ENCODE data around the gene QKI. TPM values are rescaled to one million over a fixed set of nuclear protein-coding genes. Genes with fewer than 3 reads are reported as not detected.
"Not testable (repeated sequence)": the region's sequence is repeated elsewhere in the genome, so short reads cannot be mapped to it uniquely, and the experiment has no call there.

Gene QKI
- total and polyA plus RNA-seq, 2 experiments from 2014 or later: 38.0 to 92.5 TPM

DNA sequence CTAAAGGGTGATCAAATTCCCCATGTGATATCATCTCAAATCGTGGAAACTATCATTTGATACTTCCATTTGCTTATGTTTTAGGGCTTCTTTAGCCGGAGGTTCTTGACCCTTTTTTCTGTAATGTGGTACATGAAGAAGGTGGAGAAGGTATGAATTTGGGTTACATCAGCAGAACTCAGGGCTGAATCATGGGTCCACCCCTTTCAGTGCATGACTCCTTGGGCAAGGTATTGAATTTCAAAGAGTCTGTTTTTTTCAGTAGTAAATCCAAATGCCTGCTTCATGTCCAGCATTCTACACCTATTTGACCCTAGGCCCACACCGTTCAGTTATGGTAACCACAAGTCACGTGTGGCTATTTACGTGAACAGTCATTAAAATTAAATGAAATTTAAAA lies 30.6 kb upstream of the QKI start:
- no peak overlapping the region for H3K27ac ChIP-seq
- H3K27me3 ChIP-seq: no peaks in the 10 kb centered on the region
- DNase-seq (ENCODE audit: low spot score): no peak
- H3K9me3 ChIP-seq (ENCODE audit: low read depth): no peaks in the 10 kb centered on the region
- no peaks in the 10 kb centered on the region for H3K9me2 ChIP-seq (replicated peaks; ENCODE audit: insufficient read depth)
- no peak overlapping the region for H2AFZ ChIP-seq
- WGBS (ENCODE audit: low lambda C conversion rate, missing lambda C conversion rate): 83% methylated on average over 5 of the region's 5 CpGs
- TF ChIP-seq, protein P1, sequence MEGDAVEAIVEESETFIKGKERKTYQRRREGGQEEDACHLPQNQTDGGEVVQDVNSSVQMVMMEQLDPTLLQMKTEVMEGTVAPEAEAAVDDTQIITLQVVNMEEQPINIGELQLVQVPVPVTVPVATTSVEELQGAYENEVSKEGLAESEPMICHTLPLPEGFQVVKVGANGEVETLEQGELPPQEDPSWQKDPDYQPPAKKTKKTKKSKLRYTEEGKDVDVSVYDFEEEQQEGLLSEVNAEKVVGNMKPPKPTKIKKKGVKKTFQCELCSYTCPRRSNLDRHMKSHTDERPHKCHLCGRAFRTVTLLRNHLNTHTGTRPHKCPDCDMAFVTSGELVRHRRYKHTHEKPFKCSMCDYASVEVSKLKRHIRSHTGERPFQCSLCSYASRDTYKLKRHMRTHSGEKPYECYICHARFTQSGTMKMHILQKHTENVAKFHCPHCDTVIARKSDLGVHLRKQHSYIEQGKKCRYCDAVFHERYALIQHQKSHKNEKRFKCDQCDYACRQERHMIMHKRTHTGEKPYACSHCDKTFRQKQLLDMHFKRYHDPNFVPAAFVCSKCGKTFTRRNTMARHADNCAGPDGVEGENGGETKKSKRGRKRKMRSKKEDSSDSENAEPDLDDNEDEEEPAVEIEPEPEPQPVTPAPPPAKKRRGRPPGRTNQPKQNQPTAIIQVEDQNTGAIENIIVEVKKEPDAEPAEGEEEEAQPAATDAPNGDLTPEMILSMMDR (IDR thresholded peaks at IDR 0.05; ENCODE audit: poor library complexity): no peak
- TF ChIP-seq EZH2 (IDR thresholded peaks at IDR 0.05; ENCODE audit: borderline replicate concordance) (no peak), EZH2phosphoT487 (IDR thresholded peaks at IDR 0.05; ENCODE audit: low read depth, severe bottlenecking, unreplicated experiment) (no peak)
- H3K4me1 ChIP-seq (ENCODE audit: insufficient read depth): no peaks in the 10 kb centered on the region
- H3K79me2 ChIP-seq: no peaks in the 10 kb centered on the region
- no peak overlapping the region for H3K4me2 ChIP-seq
- H3K4me3 ChIP-seq: no peak overlapping the region
- no peaks in the 10 kb centered on the region for H3K36me3 ChIP-seq (replicated peaks; ENCODE audit: insufficient read depth, low read depth)
- H4K20me1 ChIP-seq (ENCODE audit: insufficient read depth, poor library complexity, severe bottlenecking): no peaks in the 10 kb centered on the region

DNA sequence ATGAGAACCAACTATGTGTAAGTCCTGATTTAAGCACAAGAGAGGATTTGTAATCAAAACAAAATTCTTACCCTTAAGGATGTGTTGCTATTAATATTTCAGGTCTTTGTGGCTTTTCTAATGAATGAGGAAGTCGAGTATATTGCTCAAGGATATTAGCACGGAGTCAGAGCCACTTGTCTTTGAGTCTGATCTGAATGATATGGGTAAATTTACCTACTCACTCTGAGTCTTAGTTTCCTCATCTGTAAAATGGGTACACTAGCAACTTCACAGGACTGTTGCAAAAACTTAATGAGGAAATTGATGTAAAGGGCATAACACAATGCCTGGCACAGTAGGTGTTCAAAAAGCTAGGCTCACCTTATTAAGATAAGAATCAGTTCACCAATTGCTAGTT lies 30.0 kb upstream of the QKI start:
- Histone ChIP-seq H3K27me3 (no peaks in the 10 kb centered on the region), H3K36me3 (replicated peaks; ENCODE audit: insufficient read depth, low read depth) (no peaks in the 10 kb centered on the region), H3K79me2 (no peaks in the 10 kb centered on the region), H4K20me1 (ENCODE audit: insufficient read depth, poor library complexity, severe bottlenecking) (no peaks in the 10 kb centered on the region), H3K4me3 (no peak overlapping the region), H3K9me3 (ENCODE audit: low read depth) (no peaks in the 10 kb centered on the region), H3K27ac (no peak overlapping the region), H3K4me1 (ENCODE audit: insufficient read depth) (no peaks in the 10 kb centered on the region), H2AFZ (no peak overlapping the region), H3K4me2 (no peak overlapping the region), H3K9me2 (replicated peaks; ENCODE audit: insufficient read depth) (no peaks in the 10 kb centered on the region)
- 90% methylated on average over 2 of the region's 2 CpGs for WGBS (ENCODE audit: low lambda C conversion rate, missing lambda C conversion rate)
- TF ChIP-seq EZH2phosphoT487 (IDR thresholded peaks at IDR 0.05; ENCODE audit: low read depth, severe bottlenecking, unreplicated experiment): no peak
- TF ChIP-seq EZH2 (IDR thresholded peaks at IDR 0.05; ENCODE audit: borderline replicate concordance): no peak
- TF ChIP-seq, protein P1 (IDR thresholded peaks at IDR 0.05; ENCODE audit: poor library complexity): no peak
- DNase-seq (ENCODE audit: low spot score): no peak

DNA sequence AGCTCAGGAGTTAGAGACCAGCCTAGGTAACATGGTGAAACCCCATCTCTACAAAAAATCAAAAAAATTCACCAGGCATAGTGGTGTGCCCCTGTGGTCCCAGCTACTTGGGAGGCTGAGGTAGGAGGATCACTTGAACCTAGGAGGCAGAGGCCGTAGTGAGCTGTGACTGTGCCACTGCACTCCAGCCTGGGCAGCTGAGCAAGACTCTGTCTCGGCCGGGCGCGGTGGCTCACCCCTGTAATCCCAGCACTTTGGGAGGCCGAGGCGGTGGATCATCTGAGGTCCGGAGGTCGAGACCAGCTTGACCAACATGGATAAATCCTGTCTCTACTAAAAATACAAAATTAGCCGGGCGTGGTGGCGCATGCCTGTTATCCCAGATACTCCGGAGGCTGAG lies 29.0 kb upstream of the QKI start:
- not testable (repeated sequence) for H3K9me3 ChIP-seq (ENCODE audit: low read depth); H3K4me2 ChIP-seq; H3K27me3 ChIP-seq; H2AFZ ChIP-seq; H4K20me1 ChIP-seq (ENCODE audit: insufficient read depth, poor library complexity, severe bottlenecking); H3K27ac ChIP-seq; H3K79me2 ChIP-seq; H3K36me3 ChIP-seq (replicated peaks; ENCODE audit: insufficient read depth, low read depth); DNase-seq (ENCODE audit: low spot score); H3K4me1 ChIP-seq (ENCODE audit: insufficient read depth); H3K4me3 ChIP-seq; H3K9me2 ChIP-seq (replicated peaks; ENCODE audit: insufficient read depth)
- WGBS (ENCODE audit: low lambda C conversion rate, missing lambda C conversion rate): 97% methylated on average over 11 of the region's 13 CpGs

DNA sequence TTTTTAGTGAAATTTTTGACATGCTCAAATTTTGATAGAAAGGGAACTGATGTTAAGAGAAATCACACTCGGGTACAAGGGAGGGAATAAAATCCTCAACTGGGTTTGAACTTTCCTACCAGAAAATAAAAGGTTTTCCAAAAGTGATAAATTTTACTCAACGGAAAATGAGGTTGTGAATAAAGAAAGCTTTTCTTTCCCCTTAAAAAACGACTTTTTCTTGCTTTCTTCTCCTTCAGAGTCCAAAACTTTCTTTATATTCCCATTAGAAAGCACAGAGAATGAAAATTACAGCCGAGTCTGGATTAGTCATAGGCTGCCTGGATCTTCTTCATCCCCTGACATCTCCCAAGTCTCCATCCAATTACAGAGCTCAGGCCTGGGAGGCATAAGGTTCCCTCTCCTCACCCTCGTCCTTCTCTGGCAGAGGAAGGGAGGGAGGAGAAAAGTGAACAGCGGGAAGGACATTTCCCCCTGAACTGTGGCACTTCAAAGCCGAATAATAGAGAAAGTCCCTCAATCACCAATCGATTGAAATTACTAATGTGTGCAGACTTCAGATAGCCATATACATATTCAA lies 28.1 kb upstream of the QKI start:
- no peak overlapping the region for H3K27ac ChIP-seq
- no peaks in the 10 kb centered on the region for H3K4me1 ChIP-seq (ENCODE audit: insufficient read depth)
- no peak overlapping the region for H3K4me3 ChIP-seq
- H3K9me2 ChIP-seq (replicated peaks; ENCODE audit: insufficient read depth): no peaks in the 10 kb centered on the region
- TF ChIP-seq EZH2phosphoT487 (IDR thresholded peaks at IDR 0.05; ENCODE audit: low read depth, severe bottlenecking, unreplicated experiment): no peak
- TF ChIP-seq EZH2 (IDR thresholded peaks at IDR 0.05; ENCODE audit: borderline replicate concordance): no peak
- TF ChIP-seq, protein P1 (IDR thresholded peaks at IDR 0.05; ENCODE audit: poor library complexity): no peak
- H3K4me2 ChIP-seq: no peak overlapping the region
- H2AFZ ChIP-seq: no peak overlapping the region
- no peaks in the 10 kb centered on the region for H3K27me3 ChIP-seq
- 77% methylated on average over 8 of the region's 8 CpGs for WGBS (ENCODE audit: low lambda C conversion rate, missing lambda C conversion rate)
- H3K36me3 ChIP-seq (replicated peaks; ENCODE audit: insufficient read depth, low read depth): no peaks in the 10 kb centered on the region
- H3K9me3 ChIP-seq (ENCODE audit: low read depth): no peaks in the 10 kb centered on the region
- DNase-seq (ENCODE audit: low spot score): no peak
- no peaks in the 10 kb centered on the region for H4K20me1 ChIP-seq (ENCODE audit: insufficient read depth, poor library complexity, severe bottlenecking)
- no peaks in the 10 kb centered on the region for H3K79me2 ChIP-seq

All from hepatocyte (in vitro differentiated cells).